Smooth muscle cell (in vitro differentiated cells): ENCODE measurements around the gene NOVA2. TPM values are rescaled to one million over a fixed set of nuclear protein-coding genes. Genes with fewer than 3 reads are reported as not detected.

ENCODE experiments used
- DNase-seq: peaks from one replicate; lab custom pipeline; 2025; ENCODE audit not compliant: unreplicated experiment; lab: John Stamatoyannopoulos, UW
- H2AFZ ChIP-seq: fragments of 200-600 bp; sonication (generic); 2 replicates; pipeline ENCODE4 v1.6.0; 2016; ENCODE audit warnings: antibody characterized with exemption, low read depth, mild to moderate bottlenecking
- H3F3A ChIP-seq: fragments of 200-600 bp; sonication (generic); 2 replicates; pipeline ENCODE4 v1.6.0; 2017; ENCODE audit warnings: antibody characterized with exemption, low read depth
- H3K27ac ChIP-seq: fragments of 200-600 bp; sonication (generic); 2 replicates; pipeline ENCODE4 v1.5.1; 2016; ENCODE audit warnings: low read depth, mild to moderate bottlenecking
- H3K27me3 ChIP-seq: fragments of 200-600 bp; sonication (generic); 2 replicates; pipeline ENCODE4 v1.6.1; 2016; ENCODE audit warnings: low read depth, mild to moderate bottlenecking
- H3K36me3 ChIP-seq: fragments of 200-600 bp; sonication (generic); 2 replicates; pipeline ENCODE4 v1.5.1; 2016; ENCODE audit warnings: low read depth
- H3K4me1 ChIP-seq: fragments of 200-600 bp; sonication (generic); 2 replicates; pipeline ENCODE4 v1.5.1; 2016; ENCODE audit warnings: low read depth
- H3K4me2 ChIP-seq: fragments of 200-600 bp; sonication (generic); 2 replicates; pipeline ENCODE4 v1.6.0; 2016; ENCODE audit warnings: mild to moderate bottlenecking
- H3K4me3 ChIP-seq: fragments of 200-600 bp; sonication (generic); 2 replicates; pipeline ENCODE4 v1.5.1; 2016; ENCODE audit warnings: mild to moderate bottlenecking
- H3K79me2 ChIP-seq: fragments of 200-600 bp; sonication (generic); 2 replicates; pipeline ENCODE4 v1.6.0; 2016; ENCODE audit warnings: low read depth, mild to moderate bottlenecking
- H3K9ac ChIP-seq: fragments of 200-600 bp; sonication (generic); 2 replicates; pipeline ENCODE4 v1.6.0; 2016; ENCODE audit warnings: low read depth
- H3K9me3 ChIP-seq: fragments of 200-600 bp; sonication (generic); replicated peaks from 2 replicates; pipeline ENCODE4 v1.5.1; 2016; ENCODE audit warnings: low read depth
- H4K20me1 ChIP-seq: fragments of 200-600 bp; sonication (generic); 2 replicates; pipeline ENCODE4 v1.6.0; 2016; ENCODE audit warnings: low read depth
- WGBS: methylation state at CpG from one replicate; pipeline ENCODE4 v1.1.7; 2016; ENCODE audit warnings: low lambda C conversion rate; 5-methylcytosine and 5-hydroxymethylcytosine counted together
- polyA plus RNA-seq: library from polyadenylated mRNA; unstranded; fragments of >200 nt; fragmentation: Nextera tagmentation; extraction: Ambion mirVana; gene quantifications from 2 replicates; pipeline ENCODE4 v1.2.1, GENCODE V29; 2016
- total RNA-seq: library from RNA; depleted of rRNA; stranded (reverse); fragments of >200 nt; gene quantifications from 2 replicates; pipeline ENCODE4 v1.2.3, GENCODE V29; 2014
- TF ChIP-seq, protein P1 (sequence below): fragments of 200-600 bp; sonication (generic); IDR thresholded peaks from 2 replicates; pipeline ENCODE4 v1.5.1; 2017; ENCODE audit warnings: borderline replicate concordance, mild to moderate bottlenecking, antibody characterized with exemption; ENCODE audit not compliant: insufficient read depth, poor library complexity, severe bottlenecking

Gene NOVA2
- total and polyA plus RNA-seq, 2 experiments from 2014 or later = 0.04 to 0.24 TPM

DNA sequence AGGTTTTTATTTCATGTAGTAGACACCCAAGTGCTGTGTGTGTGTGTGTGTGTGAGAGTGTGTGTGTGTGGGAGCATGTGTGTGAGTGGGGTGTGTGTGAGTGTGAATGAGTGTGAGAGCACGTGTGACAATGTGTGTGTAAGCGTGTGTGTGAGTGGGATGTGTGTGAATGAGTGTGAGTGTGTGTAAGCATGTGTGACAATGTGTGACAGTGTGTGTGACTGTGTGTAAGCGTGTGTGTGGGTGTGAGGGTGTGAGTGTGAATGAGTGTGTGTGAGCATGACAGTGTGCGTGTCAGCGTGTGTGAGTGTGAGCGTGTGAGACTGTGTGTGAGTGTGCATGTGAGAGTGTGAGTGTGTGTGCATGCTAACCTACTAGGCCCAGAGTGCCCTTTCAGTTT, 15.3 kb downstream of the NOVA2 start:
- no peaks in the 10 kb centered on the region for H3K79me2 ChIP-seq
- no peak overlapping the region for H2AFZ ChIP-seq
- H3F3A ChIP-seq = no peaks in the 10 kb centered on the region
- no peak overlapping the region for H3K4me3 ChIP-seq
- H3K9ac ChIP-seq = no peak overlapping the region
- no peak overlapping the region for H3K4me2 ChIP-seq
- H3K27me3 ChIP-seq = peaks cover 21% of the 10 kb centered on the region
- no peaks in the 10 kb centered on the region for H3K9me3 ChIP-seq
- no peaks in the 10 kb centered on the region for H4K20me1 ChIP-seq
- WGBS = 86% methylated on average over 3 of the region's 6 CpGs
- DNase-seq = no peak
- H3K27ac ChIP-seq = no peak overlapping the region
- H3K36me3 ChIP-seq = no peaks in the 10 kb centered on the region
- H3K4me1 ChIP-seq = peaks cover 3% of the 10 kb centered on the region
- TF ChIP-seq, protein P1, sequence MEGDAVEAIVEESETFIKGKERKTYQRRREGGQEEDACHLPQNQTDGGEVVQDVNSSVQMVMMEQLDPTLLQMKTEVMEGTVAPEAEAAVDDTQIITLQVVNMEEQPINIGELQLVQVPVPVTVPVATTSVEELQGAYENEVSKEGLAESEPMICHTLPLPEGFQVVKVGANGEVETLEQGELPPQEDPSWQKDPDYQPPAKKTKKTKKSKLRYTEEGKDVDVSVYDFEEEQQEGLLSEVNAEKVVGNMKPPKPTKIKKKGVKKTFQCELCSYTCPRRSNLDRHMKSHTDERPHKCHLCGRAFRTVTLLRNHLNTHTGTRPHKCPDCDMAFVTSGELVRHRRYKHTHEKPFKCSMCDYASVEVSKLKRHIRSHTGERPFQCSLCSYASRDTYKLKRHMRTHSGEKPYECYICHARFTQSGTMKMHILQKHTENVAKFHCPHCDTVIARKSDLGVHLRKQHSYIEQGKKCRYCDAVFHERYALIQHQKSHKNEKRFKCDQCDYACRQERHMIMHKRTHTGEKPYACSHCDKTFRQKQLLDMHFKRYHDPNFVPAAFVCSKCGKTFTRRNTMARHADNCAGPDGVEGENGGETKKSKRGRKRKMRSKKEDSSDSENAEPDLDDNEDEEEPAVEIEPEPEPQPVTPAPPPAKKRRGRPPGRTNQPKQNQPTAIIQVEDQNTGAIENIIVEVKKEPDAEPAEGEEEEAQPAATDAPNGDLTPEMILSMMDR = no peak

- Histone ChIP-seq H3K4me1 (peaks cover 9% of the 10 kb centered on the region), H3K9ac (no peak overlapping the region), H2AFZ (no peak overlapping the region), H3K27ac (no peak overlapping the region), H4K20me1 (no peaks in the 10 kb centered on the region), H3K4me2 (no peak overlapping the region), H3K36me3 (no peaks in the 10 kb centered on the region), H3K79me2 (no peaks in the 10 kb centered on the region), H3F3A (no peaks in the 10 kb centered on the region), H3K4me3 (no peak overlapping the region), H3K27me3 (peaks cover 13% of the 10 kb centered on the region), H3K9me3 (no peaks in the 10 kb centered on the region)
- WGBS = 63% methylated on average over 12 of the region's 13 CpGs
- TF ChIP-seq, protein P1 = no peak
- no peak for DNase-seq
Measured at GRCh38 chr19:45955905-45956608, 17.6 kb downstream of the NOVA2 start.

- Histone ChIP-seq H3F3A (no peaks in the 10 kb centered on the region), H3K36me3 (no peaks in the 10 kb centered on the region), H3K4me2 (no peak overlapping the region), H4K20me1 (no peaks in the 10 kb centered on the region), H3K27me3 (no peaks in the 10 kb centered on the region), H3K79me2 (no peaks in the 10 kb centered on the region), H2AFZ (no peak overlapping the region), H3K4me1 (peaks cover 9% of the 10 kb centered on the region), H3K9ac (no peak overlapping the region), H3K27ac (no peak overlapping the region), H3K9me3 (no peaks in the 10 kb centered on the region), H3K4me3 (no peak overlapping the region)
- 83% methylated on average over 9 of the region's 9 CpGs for WGBS
- no peak for DNase-seq
- TF ChIP-seq, protein P1 = no peak
Measured at GRCh38 chr19:45954156-45954555, 19.5 kb downstream of the NOVA2 start.

DNA sequence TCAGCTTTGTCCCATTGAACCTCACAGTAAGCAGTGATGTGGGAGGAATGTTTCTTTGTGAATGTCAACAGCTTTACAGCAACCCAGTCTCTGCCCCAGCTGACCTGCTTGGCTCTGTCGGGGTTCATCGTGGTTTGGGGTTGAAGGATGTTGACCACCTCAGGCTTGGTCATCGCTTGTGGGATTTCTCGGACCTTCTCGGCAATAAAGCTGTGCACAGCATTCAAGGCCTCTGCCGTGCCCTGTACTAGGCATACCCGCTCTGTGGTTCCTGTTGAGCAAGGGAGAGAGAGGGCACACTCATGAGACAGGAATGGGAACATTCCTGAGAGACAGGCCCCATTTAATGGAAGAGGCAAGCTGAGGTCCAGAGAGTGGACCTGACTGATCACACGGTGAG, 20.0 kb downstream of the NOVA2 start:
- H3K4me1 ChIP-seq = peaks cover 9% of the 10 kb centered on the region
- DNase-seq = no peak
- no peaks in the 10 kb centered on the region for H3K36me3 ChIP-seq
- H2AFZ ChIP-seq = no peak overlapping the region
- H3F3A ChIP-seq = no peaks in the 10 kb centered on the region
- no peaks in the 10 kb centered on the region for H3K79me2 ChIP-seq
- no peaks in the 10 kb centered on the region for H4K20me1 ChIP-seq
- H3K27ac ChIP-seq = no peak overlapping the region
- no peak overlapping the region for H3K9ac ChIP-seq
- H3K4me2 ChIP-seq = no peak overlapping the region
- WGBS = 94% methylated on average over 8 of the region's 8 CpGs
- no peaks in the 10 kb centered on the region for H3K9me3 ChIP-seq
- TF ChIP-seq, protein P1 = no peak
- H3K27me3 ChIP-seq = no peaks in the 10 kb centered on the region
- no peak overlapping the region for H3K4me3 ChIP-seq
